Hippocampal formation (tissue), 2 donors: ENCODE measurements around the gene C19orf47.

Source experiments
- DNase-seq, 2 donors: peaks; one replicate each; lab custom pipeline; 2025; lab: John Stamatoyannopoulos, UW

C19orf47 gene

GRCh38 chr19:40282209-40282580, 66.0 kb downstream of the C19orf47 start:
- DNase-seq = no peak

GRCh38 chr19:40281381-40282208, 66.6 kb downstream of the C19orf47 start:
- no peak for DNase-seq

- DNase-seq = no peak
These were observed 67.5 kb downstream of the C19orf47 start for GRCh38 chr19:40280608-40281221.

GRCh38 chr19:40279761-40280607, 68.2 kb downstream of the C19orf47 start:
- DNase-seq = no peak

GRCh38 chr19:40279120-40279551, 69.1 kb downstream of the C19orf47 start:
- peak in 1 of 2 donors; percentile 60 for DNase-seq

GRCh38 chr19:40278361-40279035, 69.7 kb downstream of the C19orf47 start:
- no peak for DNase-seq

GRCh38 chr19:40277356-40278059, 70.7 kb downstream of the C19orf47 start:
- DNase-seq = no peak

- DNase-seq = no peak
These were observed 73.3 kb downstream of the C19orf47 start for GRCh38 chr19:40274585-40275544.

- peak in 1 of 2 donors; percentile 48 for DNase-seq
These were observed 74.5 kb downstream of the C19orf47 start for GRCh38 chr19:40273469-40274360.

- no peak for DNase-seq
These were observed 75.9 kb downstream of the C19orf47 start for GRCh38 chr19:40272261-40272660.

- no peak for DNase-seq
These were observed 76.5 kb downstream of the C19orf47 start for GRCh38 chr19:40271706-40272105.

GRCh38 chr19:40270362-40271089, 77.7 kb downstream of the C19orf47 start:
- no peak for DNase-seq
